Esophagus squamous epithelium (tissue), 5 donors: Measurements from ENCODE around the gene DOCK2. TPM values are rescaled to one million over a fixed set of nuclear protein-coding genes. Genes with fewer than 3 reads are reported as not detected.

ENCODE experiments used
- DNase-seq: peaks from one replicate; lab custom pipeline; 2025; lab: John Stamatoyannopoulos, UW
- H3K27ac ChIP-seq, 4 donors: fragments of 200-600 bp; sonication (generic); one replicate each; pipeline ENCODE4 v1.5.1; 2016 to 2019; ENCODE audit warnings: mild to moderate bottlenecking in 1 of 4
- H3K27me3 ChIP-seq, 4 donors: fragments of 200-600 bp; sonication (generic); 1 replicate in 3 of 4; 2 replicates in 1 of 4; pipeline versions ENCODE4 v1.5.1 to v1.6.0; 2017 to 2021; ENCODE audit warnings: antibody characterized with exemption in 1 of 4
- H3K36me3 ChIP-seq, 3 donors: fragments of 200-600 bp; sonication (generic); one replicate each; pipeline ENCODE4 v1.5.1; 2016 to 2019
- H3K4me1 ChIP-seq, 3 donors: fragments of 200-600 bp; sonication (generic); one replicate each; pipeline ENCODE4 v1.5.1; 2017 to 2019
- H3K4me3 ChIP-seq, 4 donors: fragments of 200-600 bp; sonication (generic); 1 replicate in 3 of 4; 2 replicates in 1 of 4; pipeline ENCODE4 v1.5.1; 2016 to 2019; ENCODE audit warnings: mild to moderate bottlenecking in 2 of 4, moderate library complexity in 1 of 4
- H3K9me3 ChIP-seq, 3 donors: fragments of 200-600 bp; sonication (generic); one replicate each; pipeline ENCODE4 v1.5.1; 2016 to 2019
- CTCF ChIP-seq, 6 experiments: fragments of 450-650 bp in 4 of 6; fragments of 200-600 bp in 2 of 6; sonication (generic) in 2 of 6; IDR thresholded peaks; one replicate each; pipeline ENCODE4 v1.5.1; 2016 to 2019; ENCODE audit warnings: antibody characterized with exemption in 6 of 6, mild to moderate bottlenecking in 4 of 6, moderate library complexity in 4 of 6
- POLR2A ChIP-seq, 4 donors: fragments of 450-650 bp; IDR thresholded peaks; one replicate each; pipeline ENCODE4 v1.6.1; 2017; ENCODE audit warnings: antibody characterized with exemption in 4 of 4, mild to moderate bottlenecking in 4 of 4, moderate library complexity in 3 of 4
- WGBS, 2 donors: methylation state at CpG; one replicate each; pipeline ENCODE4 v1.1.5; 2018; 5-methylcytosine and 5-hydroxymethylcytosine counted together
- intact Hi-C: fragments of 100-400 bp; cut with DNase I; formaldehyde crosslinking; loops from one replicate; pipeline ENCODE4 v1.15.0; 2022
- small RNA-seq, 4 donors: library from RNA; depleted of rRNA; stranded (forward); fragments of <200 nt; gene quantifications; one replicate each; pipeline ENCODE3, GENCODE V24; 2016
- total RNA-seq, 4 donors: library from RNA; depleted of rRNA; stranded (reverse); fragments of >200 nt; gene quantifications; one replicate each; pipeline ENCODE4 v1.1.0, GENCODE V29; 2016
- donor health status: DM: yes; HTN: yes; CAD: no.

Gene DOCK2
- total RNA-seq, 4 donors from 2014 or later, result 4.1 to 14.5 (median 10.0) TPM

- Histone ChIP-seq H3K4me1 (no peaks in the 10 kb centered on the region), H3K27ac (no peak overlapping the region), H3K4me3 (no peak overlapping the region), H3K27me3 (no peaks in the 10 kb centered on the region), H3K36me3 (no peaks in the 10 kb centered on the region), H3K9me3 (peaks cover 0 to 27% (median 0%) of the 10 kb centered on the region in 3 donors)
- 40 to 65% methylated on average over 1 of the region's 1 CpG for WGBS, 2 donors
- intact Hi-C loops, result no loop called here
- TF ChIP-seq CTCF (IDR thresholded peaks at IDR 0.05), result no peak
- TF ChIP-seq POLR2A (IDR thresholded peaks at IDR 0.05), result no peak
- no peak for DNase-seq
Observed at GRCh38 chr5:170126626-170127025, 489.6 kb downstream of the DOCK2 start.

- Histone ChIP-seq H3K27me3 (no peaks in the 10 kb centered on the region), H3K4me1 (peaks cover 0 to 11% (median 3%) of the 10 kb centered on the region in 3 donors), H3K4me3 (no peak overlapping the region), H3K9me3 (peaks cover 0 to 16% (median 0%) of the 10 kb centered on the region in 3 donors), H3K36me3 (no peaks in the 10 kb centered on the region), H3K27ac (no peak overlapping the region)
- intact Hi-C loops, result no loop called here
- no peak for TF ChIP-seq POLR2A (IDR thresholded peaks at IDR 0.05)
- TF ChIP-seq CTCF (IDR thresholded peaks at IDR 0.05), result no peak
- no peak for DNase-seq
- WGBS, 2 donors, result 74 to 80% methylated on average over 3 of the region's 3 CpGs
Observed at GRCh38 chr5:170131235-170131634, 494.2 kb downstream of the DOCK2 start.

- Histone ChIP-seq H3K4me3 (no peak overlapping the region), H3K27ac (no peak overlapping the region), H3K36me3 (no peaks in the 10 kb centered on the region), H3K27me3 (no peaks in the 10 kb centered on the region), H3K9me3 (peaks cover 0 to 4% (median 0%) of the 10 kb centered on the region in 3 donors), H3K4me1 (peaks cover 0 to 14% (median 3%) of the 10 kb centered on the region in 3 donors)
- DNase-seq, result no peak
- 51 to 67% methylated on average over 4 of the region's 4 CpGs for WGBS, 2 donors
- TF ChIP-seq CTCF (IDR thresholded peaks at IDR 0.05) (no peak), POLR2A (IDR thresholded peaks at IDR 0.05) (no peak)
- intact Hi-C loops, result no loop called here
Observed at GRCh38 chr5:170132269-170132975, 495.3 kb downstream of the DOCK2 start.

Small RNA genes lying within 50 kb of the gene (small RNA-seq; reads per million reads assigned to genes)
- 0 reads per million in 4 donors for gene MIR378E

Other genes starting within 250 kb of the DOCK2 start
- 10 to 100 TPM in 2 of 4 donors, 1 to 10 TPM in 2; 4.9 to 26.1 (median 11.2) TPM for gene SPDL1, start 53.5 kb upstream of the DOCK2 start, total RNA-seq